ENCODE results near the gene ATP13A5.

ATP13A5 gene, protein sequence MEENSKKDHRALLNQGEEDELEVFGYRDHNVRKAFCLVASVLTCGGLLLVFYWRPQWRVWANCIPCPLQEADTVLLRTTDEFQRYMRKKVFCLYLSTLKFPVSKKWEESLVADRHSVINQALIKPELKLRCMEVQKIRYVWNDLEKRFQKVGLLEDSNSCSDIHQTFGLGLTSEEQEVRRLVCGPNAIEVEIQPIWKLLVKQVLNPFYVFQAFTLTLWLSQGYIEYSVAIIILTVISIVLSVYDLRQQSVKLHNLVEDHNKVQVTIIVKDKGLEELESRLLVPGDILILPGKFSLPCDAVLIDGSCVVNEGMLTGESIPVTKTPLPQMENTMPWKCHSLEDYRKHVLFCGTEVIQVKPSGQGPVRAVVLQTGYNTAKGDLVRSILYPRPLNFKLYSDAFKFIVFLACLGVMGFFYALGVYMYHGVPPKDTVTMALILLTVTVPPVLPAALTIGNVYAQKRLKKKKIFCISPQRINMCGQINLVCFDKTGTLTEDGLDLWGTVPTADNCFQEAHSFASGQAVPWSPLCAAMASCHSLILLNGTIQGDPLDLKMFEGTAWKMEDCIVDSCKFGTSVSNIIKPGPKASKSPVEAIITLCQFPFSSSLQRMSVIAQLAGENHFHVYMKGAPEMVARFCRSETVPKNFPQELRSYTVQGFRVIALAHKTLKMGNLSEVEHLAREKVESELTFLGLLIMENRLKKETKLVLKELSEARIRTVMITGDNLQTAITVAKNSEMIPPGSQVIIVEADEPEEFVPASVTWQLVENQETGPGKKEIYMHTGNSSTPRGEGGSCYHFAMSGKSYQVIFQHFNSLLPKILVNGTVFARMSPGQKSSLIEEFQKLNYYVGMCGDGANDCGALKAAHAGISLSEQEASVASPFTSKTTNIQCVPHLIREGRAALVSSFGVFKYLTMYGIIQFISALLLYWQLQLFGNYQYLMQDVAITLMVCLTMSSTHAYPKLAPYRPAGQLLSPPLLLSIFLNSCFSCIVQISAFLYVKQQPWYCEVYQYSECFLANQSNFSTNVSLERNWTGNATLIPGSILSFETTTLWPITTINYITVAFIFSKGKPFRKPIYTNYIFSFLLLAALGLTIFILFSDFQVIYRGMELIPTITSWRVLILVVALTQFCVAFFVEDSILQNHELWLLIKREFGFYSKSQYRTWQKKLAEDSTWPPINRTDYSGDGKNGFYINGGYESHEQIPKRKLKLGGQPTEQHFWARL

DNA sequence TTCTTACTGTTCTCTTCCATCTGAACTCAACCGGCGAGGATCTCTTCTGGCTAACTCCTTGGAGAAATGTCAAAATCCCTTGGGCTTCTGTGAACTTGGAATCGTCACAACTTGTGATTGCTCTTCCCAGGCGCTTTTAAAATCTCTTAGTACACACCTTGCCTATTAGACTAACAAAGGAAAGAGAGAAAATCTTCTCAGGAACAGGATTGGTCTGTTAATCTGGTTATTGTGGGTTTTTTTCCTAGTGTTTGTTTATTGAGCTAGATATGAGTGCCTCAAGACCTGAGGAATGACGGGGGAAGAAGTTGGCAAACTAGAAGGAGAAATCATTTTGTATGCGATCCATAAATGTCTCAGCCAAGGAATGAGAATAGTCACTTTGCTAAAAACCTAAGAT, at the start of gene ATP13A5:
ATP13A5 (minus strand) TSS at position 48 of the 400 bp plus-strand sequence; CDS start at position 20, 28 bp downstream.
- no peak for DNase-seq

DNA sequence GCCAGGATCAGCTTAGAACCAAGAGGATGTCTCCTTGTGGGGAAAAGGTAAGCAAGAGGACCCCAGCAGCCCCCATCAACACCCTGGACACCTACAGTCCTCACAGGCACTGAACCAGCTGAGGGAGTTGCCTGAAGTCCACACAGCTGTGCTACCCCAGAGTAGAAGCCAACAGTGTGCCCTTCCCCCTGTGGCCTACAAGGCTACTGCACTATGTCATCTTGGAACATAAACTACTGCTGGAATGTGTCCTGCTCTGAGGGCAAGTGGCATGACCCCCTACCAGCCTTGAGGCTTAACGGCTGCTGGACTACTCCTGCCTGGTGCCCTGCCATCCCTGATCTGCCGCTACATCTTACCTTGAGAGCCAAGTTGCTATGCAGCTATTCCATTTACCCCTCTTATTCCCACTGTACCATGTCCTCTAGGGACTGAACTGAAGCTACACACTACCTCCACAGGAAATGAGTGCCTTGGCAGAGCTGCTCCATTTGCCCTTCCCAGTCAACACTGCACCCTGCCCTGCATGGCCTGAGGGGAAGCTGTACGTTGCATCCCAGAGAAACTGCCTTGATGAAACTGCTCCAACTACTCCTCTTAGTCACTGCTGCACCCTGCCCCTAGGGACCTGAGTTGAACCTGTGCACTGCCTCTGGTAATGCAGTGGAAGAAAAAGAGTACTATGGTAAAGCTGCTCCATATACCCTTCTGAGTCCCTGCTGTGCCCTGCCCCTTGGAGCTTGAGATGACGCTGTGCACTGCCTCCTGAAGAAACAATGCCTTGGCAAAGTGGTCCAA, 40.2 kb upstream of the ATP13A5 start:
- no peak for DNase-seq

DNA sequence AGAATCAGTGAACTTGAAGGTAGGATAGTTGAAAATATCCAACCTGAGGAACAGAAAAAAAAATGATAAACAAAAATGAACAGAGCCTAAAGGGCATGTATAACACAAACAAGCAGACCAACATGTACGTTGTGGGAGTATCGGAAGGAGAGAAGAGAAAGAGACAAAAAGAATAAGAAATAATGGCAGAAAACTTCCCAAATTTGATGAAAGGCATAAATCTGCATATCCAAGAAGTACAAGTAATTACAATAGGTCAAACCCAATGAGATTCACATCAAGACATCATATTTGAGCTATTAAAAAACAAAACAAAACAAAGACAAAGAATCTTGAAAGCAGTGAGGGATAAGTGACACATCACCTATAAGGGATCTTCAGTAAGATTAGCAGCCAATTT, 38.1 kb upstream of the ATP13A5 start:
- DNase-seq, result no peak

DNA sequence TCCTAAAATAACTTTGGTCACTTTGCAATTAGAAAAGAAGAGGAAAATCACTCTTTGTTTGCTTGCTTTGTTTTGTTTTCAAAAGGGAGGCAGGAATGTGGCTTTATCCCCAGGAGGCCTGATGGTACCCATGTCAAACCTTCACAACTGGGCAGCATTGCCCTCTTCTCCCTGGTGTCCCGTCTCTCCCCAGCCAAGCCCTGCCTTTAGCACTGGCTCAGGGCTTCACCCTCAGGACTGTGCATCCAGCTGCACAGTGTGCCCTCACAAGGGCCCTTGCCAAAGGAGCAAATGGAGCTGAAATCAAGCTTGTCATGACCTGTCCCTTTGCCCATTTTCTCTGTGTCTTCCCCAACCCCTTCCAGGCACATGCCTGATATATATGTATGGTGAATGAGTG, 29.1 kb upstream of the ATP13A5 start:
- DNase-seq, result no peak

DNA sequence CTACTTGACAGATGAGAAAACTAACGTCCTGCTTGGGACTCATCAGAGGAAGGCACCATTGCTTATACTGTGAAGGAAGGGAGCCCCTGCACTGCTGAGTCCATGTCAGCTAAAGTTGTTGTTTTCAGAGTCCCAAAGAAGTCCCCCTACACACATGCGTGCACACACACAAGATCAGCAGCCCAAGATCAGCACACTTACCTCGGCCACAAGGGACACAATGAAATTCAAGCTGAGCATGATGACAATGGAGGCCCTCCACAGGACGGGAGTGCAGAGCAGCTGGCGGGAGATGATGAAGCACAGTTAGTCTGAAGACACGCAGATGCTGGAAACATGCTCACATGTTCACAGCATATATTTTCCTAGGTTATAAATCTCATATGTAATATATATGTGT, 28.6 kb upstream of the ATP13A5 start:
- DNase-seq, result no peak

DNA sequence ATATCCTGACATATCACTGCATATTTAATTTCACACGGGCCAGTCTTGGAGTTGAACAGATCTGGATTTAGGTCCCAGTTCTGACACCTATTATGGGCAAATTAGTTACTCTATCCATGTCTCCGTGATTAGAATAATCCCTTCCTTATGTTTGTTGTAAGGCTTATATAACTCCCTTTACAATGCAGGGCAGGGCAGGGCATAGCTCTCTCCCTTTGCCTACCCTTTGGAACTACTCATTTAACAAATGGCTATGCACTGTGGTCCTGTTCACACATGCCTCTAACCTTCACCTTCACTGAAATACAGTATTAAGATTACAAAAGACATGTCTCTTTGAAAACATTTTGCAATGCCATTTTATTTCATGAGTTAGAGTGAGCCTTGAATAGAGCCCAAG, 24.8 kb upstream of the ATP13A5 start:
- DNase-seq, result no peak

DNA sequence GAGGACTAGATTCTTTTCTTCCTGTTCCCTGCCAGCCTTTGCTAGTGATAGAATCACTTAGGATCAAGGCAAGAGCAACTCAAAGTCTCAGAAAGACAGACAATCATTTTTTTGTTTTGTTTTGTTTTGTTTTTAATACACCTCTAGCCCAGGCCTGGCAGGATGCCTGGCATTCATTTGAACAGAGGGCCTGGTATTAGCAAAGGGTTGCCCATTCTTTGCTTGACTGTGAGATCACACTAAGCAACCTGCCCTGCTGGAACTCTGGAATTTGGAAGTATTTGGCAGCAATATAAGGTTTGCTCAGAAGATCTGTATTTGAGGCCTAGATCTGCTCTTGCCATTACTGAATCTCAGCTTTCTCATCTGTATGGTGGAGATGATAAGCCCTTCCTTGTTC, 21.8 kb upstream of the ATP13A5 start:
- no peak for DNase-seq

DNA sequence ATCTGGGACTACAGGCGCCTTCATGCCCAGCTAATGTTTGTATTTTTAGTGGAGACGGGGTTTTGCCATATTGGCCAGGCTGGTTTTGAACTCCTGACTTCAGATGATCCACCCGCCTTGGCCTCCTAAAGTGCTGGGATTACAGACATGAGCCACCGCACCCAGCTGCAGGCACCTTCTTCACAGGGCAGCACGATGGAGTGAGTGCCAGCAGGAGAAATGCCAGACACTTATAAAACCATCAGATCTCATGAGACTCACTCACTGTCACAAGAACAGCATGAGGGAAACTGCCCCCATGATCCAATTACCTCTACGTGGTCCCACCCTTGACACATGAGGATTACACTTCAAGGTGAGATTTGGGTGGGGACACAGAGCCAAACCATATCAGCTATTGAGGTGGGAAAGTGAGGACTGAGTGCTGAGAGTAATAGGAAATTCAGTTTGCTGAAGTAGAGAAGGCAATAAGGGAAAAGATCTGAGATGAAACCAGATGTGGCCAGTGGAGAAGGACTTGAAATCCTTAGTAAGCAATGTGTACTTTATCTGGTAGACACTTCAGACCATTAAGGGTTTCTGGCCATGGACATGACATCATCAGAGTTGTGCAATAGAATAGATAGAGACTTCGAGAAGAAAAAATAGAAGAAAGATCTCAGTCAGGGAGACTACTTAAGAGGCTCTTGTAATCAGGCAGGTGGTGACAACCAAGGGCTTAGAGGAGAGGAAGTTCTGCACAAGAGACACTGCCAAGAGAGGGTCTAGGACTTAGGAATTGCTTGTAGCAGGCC, 18.1 kb upstream of the ATP13A5 start:
- no peak for DNase-seq

DNA sequence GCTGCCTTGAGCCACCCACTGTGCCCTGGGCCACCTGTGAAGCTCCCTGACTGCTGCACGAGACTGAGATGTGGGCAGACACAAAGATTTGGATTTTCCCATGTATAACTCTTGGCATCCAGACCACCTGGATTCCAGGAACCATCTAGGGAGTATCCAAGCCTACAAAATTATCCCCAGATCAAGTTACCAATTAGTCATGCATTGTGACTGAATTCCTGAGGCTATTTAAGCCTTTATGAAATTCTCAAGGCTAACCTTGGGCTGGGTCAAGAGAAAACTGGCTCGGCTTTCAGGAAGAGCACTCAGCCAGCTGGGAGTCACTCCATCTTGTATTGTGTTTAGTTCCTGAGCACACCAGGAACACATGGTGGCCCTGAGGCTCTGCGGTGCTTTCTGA, 13.3 kb upstream of the ATP13A5 start:
- no peak for DNase-seq

DNA sequence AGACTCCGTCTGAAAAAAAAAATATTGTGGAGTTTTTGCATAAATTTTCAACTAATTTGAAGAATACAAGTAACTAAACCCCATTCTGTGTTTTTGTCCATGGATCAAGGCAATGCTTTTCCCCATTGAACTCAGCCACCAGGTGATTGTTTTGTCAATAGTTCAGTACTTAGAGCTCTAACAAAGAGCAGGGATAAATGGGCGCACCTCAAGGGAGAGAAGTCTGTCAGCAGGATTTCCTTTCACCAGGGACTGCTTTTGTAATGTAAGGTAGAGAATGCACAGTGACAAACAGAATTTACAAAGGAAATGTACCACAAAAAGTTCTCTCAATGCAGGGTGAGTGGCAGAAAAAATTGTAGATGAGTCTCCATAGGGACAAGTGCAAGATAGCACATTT, 10.8 kb upstream of the ATP13A5 start:
- DNase-seq, result no peak

DNA sequence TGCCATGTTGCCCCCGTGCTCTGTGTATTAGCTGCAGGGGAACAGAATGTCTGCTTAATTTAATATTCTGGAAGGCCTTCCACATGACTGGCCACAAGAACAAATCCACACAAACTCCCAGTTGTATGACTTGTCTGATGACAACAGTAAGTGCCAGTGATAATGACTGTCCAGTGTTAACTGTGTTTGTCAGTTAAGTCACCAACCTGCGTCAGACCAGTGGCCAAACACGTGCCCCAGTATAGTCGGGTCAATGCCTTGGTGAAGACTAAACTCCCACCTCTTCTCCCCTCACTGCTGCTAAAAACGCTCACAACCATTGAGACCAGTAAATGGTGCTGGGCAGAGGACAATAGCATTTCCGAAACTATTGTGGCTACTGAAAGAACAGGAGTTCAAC, 9.8 kb upstream of the ATP13A5 start:
- DNase-seq, result no peak

DNA sequence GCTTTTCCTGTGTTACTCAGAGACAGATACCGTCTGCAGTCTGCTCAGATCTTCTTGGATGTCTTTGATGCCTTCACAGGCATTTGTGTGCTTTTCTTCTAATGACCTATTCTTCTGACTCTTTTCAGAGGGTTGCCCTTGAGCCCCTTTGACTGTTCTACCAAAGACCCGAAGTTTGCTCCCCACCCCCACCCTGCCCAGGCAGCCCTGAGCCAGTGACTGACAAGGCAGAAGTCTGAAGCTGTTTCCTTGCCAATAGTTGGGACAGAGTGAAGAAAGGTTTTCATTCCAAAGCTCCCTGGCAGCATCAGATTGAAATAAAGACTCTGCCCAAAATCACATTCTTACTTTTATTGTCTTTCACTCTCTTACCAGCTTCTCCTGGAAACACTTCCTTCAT, 9.0 kb upstream of the ATP13A5 start:
- DNase-seq, result no peak

DNA sequence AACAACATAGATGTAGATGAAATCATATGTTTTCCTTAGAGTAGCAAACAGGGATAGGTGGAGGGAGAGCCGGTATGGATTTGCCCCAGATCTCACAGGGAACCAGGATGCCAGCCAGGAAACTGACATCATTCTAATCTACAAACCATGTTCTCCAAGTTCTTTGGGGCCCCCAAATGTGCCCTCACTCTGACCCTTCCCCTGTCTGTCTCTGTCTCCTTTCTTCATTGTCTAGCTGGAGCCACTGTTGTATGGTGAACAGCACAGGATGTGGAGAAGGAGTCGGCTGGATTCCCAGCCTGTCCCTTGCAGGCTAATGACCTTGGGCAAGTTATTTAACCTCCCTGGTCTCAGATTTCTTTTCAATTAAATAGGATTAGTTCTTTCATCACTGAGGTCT, 962 bp downstream of the ATP13A5 start:
- DNase-seq, result no peak

DNA sequence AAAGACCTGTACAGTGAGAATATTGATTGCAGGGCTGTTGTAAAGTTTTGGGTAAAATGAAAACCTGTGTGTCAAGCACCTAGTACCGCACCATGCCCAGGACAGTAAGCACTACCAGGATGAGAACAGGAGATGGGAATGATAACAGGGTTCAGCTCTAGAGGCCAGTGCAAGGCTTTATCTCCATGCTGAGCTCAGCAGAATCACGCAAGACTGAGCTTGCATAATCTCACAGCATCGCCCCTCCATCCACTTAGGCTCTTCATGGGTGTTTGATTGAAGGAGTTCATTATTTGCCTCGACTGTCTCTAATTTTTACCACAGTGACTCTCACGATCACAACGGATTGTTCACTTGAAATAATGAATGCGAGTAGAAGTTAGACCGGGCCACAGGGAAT, 2.9 kb downstream of the ATP13A5 start:
- DNase-seq, result no peak

DNA sequence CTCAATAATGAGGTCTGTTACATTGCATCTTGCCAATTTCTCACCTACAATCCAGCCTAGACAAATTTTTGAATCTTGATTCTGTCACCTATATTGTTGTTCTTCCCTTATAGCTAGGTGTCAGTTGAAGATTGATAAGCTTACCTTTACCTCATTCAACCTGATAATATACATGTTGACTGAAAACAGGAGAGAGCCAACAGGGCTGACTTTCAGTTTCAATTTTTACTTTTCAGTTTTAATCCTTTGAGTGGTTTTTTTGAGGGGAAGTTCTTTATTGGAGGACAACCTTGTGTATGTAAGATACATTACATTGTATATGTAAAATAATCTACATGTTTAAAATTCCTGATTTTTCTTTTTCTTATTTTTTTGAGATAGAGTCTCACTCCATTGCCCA, 5.8 kb downstream of the ATP13A5 start:
- no peak for DNase-seq

DNA sequence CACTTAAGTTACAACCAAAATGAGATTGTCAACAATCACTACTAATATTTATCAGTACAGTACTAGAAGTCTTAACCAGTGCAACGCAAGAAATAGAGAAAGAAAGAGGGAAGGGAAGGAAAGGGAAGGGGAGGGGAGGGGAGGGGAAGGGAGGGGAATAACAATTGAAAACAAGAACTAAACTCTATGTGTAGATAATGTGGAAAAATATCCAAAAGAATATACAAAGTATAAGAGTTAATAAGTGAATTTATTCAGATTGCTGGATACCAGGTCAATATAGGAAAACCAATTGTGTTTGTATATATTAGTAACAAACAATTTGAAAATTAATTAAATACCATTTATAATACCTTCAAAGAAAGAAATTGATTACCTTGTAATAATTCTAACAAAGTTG, 10.7 kb downstream of the ATP13A5 start:
- DNase-seq, result no peak

DNA sequence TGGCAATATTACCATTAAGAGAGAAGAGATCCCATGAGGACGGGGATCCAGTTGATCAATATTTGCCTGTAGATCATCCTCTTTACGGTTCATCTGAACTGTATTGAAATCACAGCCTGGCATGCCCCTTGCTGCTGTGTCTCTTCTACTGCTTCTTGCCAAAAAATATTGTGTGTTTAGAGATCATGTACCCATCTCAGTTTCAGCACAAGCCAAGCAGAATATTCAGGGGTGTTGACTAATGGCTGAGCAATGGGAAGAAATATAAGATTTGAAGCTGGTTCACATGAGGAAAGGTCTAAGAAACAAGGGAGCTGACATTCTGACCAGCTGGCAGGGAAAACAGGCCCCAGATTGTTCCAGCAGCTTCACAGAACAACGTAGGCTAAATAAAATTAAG, 21.3 kb downstream of the ATP13A5 start:
- DNase-seq, result no peak

DNA sequence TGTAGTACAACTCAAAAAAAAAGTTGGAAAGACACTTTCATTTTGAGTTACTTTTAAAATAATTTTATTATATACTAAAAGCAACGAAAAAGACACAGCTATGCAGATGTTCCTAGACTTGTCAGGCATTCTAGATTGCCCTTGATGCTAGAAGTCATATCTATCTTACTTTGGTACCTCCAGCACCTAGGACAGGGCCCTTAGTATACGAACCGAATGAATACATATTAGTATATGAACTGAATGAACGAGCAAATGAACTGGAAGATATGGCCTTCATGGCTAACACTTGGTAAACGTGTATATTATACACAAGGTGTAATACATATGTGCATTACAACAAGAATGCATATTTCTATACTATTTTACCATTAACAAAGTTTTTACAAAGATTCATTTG, 24.1 kb downstream of the ATP13A5 start:
- DNase-seq, result no peak

DNA sequence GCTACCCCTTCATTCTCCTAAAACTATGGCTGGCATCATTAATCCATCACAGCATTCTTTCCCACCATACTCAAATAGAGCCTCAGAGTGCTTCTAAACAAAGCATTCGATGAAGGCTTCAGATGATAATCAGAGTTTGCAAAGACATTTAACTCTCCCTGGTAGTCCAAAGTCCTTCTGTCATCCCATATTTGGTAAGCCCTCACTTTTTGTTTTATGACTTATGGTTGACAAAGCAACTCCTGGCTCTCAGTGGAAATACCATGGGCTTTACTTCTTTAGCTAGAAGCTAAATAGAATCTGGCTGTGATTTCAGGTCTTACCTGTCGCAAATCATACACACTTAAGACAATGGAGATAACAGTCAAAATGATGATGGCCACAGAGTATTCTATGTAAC, 27.8 kb downstream of the ATP13A5 start:
- DNase-seq, result no peak

DNA sequence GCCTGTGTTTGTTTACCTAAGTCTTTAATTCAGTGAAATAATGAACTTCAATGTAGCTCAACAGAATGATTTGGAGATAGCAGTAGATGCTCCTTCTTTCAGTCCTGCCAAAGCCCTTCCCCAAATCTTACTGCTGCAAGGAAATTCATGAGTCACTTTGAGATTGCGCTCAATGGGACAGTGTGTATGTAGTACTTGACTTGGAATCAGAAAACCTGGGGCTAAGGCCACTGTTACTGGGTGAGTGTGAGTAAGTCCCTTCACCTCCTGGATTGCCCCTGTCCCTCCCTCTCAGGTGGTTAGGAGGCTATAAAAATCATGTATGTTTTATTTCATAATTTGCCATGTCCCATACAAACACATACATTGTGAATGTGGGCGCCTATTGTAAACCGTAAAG, 29.9 kb downstream of the ATP13A5 start:
- no peak for DNase-seq

Data from CD4-positive, alpha-beta T cell treated with Interleukin-17A for 1 hour (primary cell).